PFSK-1 (cell line): Measurements from ENCODE around the gene TRAPPC5.

Experiments used
- FOXP2 ChIP-seq: optimal IDR thresholded peaks from 2 replicates; pipeline ENCODE3; 2011; ENCODE audit warnings: borderline replicate concordance, control low read depth, inconsistent platforms; ENCODE audit not compliant: insufficient read depth; ENCODE audit errors: extremely low read length, extremely low read depth
- POLR2AphosphoS5 ChIP-seq: IDR thresholded peaks from 2 replicates; pipeline ENCODE4 v1.6.1; 2012; ENCODE audit warnings: low read depth, mild to moderate bottlenecking, control low read depth, low read length, moderate library complexity
- REST ChIP-seq, 2 experiments: IDR thresholded peaks; 2 replicates each; pipeline versions ENCODE4 v1.6.1 to v1.8.0; 2011 to 2012; ENCODE audit warnings: low read depth in 2 of 2, low read length in 2 of 2, control low read depth in 1 of 2, inconsistent platforms in 1 of 2, mild to moderate bottlenecking in 1 of 2, moderate library complexity in 1 of 2; ENCODE audit not compliant: insufficient read depth in 1 of 2
- SIN3A ChIP-seq: IDR thresholded peaks from 2 replicates; pipeline ENCODE4 v1.6.1; 2012; ENCODE audit warnings: mild to moderate bottlenecking, low read length, moderate library complexity, borderline replicate concordance; ENCODE audit not compliant: insufficient read depth
- TAF1 ChIP-seq: IDR thresholded peaks from 2 replicates; pipeline ENCODE4 v1.6.1; 2012; ENCODE audit warnings: low read length, control low read depth, borderline replicate concordance; ENCODE audit not compliant: insufficient read depth

Gene TRAPPC5

GRCh38 chr19:7701049-7701653, 20.5 kb downstream of the TRAPPC5 start:
- no peak for TF ChIP-seq POLR2AphosphoS5
- no peak for TF ChIP-seq SIN3A
- TF ChIP-seq REST (IDR thresholded peaks at IDR 0.05; ENCODE audit: insufficient read depth in 1 of 2, low read depth in 2 of 2, low read length in 2 of 2): no peak
- no peak for TF ChIP-seq FOXP2
- no peak for TF ChIP-seq TAF1

- TF ChIP-seq FOXP2 (no peak), POLR2AphosphoS5 (no peak), TAF1 (no peak), REST (IDR thresholded peaks at IDR 0.05; ENCODE audit: insufficient read depth in 1 of 2, low read depth in 2 of 2, low read length in 2 of 2) (no peak)
Observed at GRCh38 chr19:7701654-7702457, 21.2 kb downstream of the TRAPPC5 start, which contains the start of gene FCER2. Gene FCER2, minus strand, starts transcription at chr19:7702131. Its CDS starts 2,371 bp downstream, at chr19:7699760.

- TF ChIP-seq TAF1: no peak
- no peak for TF ChIP-seq REST (IDR thresholded peaks at IDR 0.05; ENCODE audit: insufficient read depth in 1 of 2, low read depth in 2 of 2, low read length in 2 of 2)
- TF ChIP-seq FOXP2: no peak
- TF ChIP-seq SIN3A: no peak
- TF ChIP-seq POLR2AphosphoS5: no peak
Observed at GRCh38 chr19:7703332-7703731, 22.7 kb downstream of the TRAPPC5 start.

- TF ChIP-seq TAF1: no peak
- no peak for TF ChIP-seq REST (IDR thresholded peaks at IDR 0.05; ENCODE audit: insufficient read depth in 1 of 2, low read depth in 2 of 2, low read length in 2 of 2)
- no peak for TF ChIP-seq FOXP2
- TF ChIP-seq SIN3A: no peak
- no peak for TF ChIP-seq POLR2AphosphoS5
Observed at GRCh38 chr19:7704280-7705060, 23.8 kb downstream of the TRAPPC5 start.
